ENCODE results near the gene NEK1. TPM values are rescaled to one million over a fixed set of nuclear protein-coding genes. Genes with fewer than 3 reads are reported as not detected.

NEK1 gene
- total and polyA plus RNA-seq, 2 of the 8 experiments (the other 6 are each of a cell fraction or from before 2014, with no cell fraction given) = 3.9 to 11.7 TPM

- Histone ChIP-seq H3K27ac (ENCODE audit: low read depth, low read length) (no peak overlapping the region), H3K4ac (replicated peaks; ENCODE audit: insufficient read length, low read depth, low read length) (no peak overlapping the region), H2BK5ac (ENCODE audit: low read depth, low read length) (no peak overlapping the region), H2BK15ac (ENCODE audit: low read length) (no peak overlapping the region), H3K23me2 (ENCODE audit: low read depth, low read length) (no peaks in the 10 kb centered on the region), H3K14ac (ENCODE audit: insufficient read length) (no peak overlapping the region), H2BK120ac (replicated peaks; ENCODE audit: low read depth, low read length) (no peak overlapping the region), H4K8ac (ENCODE audit: extremely low read depth, insufficient read depth, low read length) (no peak overlapping the region), H3K18ac (ENCODE audit: extremely low read depth, low read length) (no peak overlapping the region), H3K4me3 (ENCODE audit: extremely low read depth in 1 of 4, insufficient read depth in 2 of 4, low read depth in 3 of 4, low read length in 4 of 4) (no peak overlapping the region), H3K9ac (replicated peaks in 1 of 4; ENCODE audit: extremely low read depth in 1 of 4, low read depth in 3 of 4, low read length in 3 of 4) (no peak overlapping the region), H3K36me3 (ENCODE audit: control insufficient read depth in 2 of 4, insufficient read depth in 4 of 4, low read length in 3 of 4) (no peaks in the 10 kb centered on the region), H2BK12ac (ENCODE audit: low read depth, low read length) (no peak overlapping the region), H4K20me1 (replicated peaks in 1 of 2; ENCODE audit: control insufficient read depth in 1 of 2, insufficient read depth in 2 of 2, low read length in 2 of 2) (peaks cover 2% of the 10 kb centered on the region in 2 experiments), H3K56ac (replicated peaks; ENCODE audit: insufficient read length, low read depth, low read length) (no peak overlapping the region), H3K27me3 (replicated peaks in 1 of 4; ENCODE audit: control insufficient read depth in 3 of 4, extremely low read depth in 1 of 4, insufficient read depth in 3 of 4, low read length in 3 of 4) (no peaks in the 10 kb centered on the region), H4K91ac (replicated peaks; ENCODE audit: insufficient read length, low read length) (no peak overlapping the region), H3K4me1 (replicated peaks in 1 of 4; ENCODE audit: control insufficient read depth in 3 of 4, insufficient read depth in 4 of 4, low read length in 3 of 4) (peaks cover 0 to 2% (median 2%) of the 10 kb centered on the region in 4 experiments; a peak in 3 of 7 replicates), H3K23ac (ENCODE audit: insufficient read length) (no peak overlapping the region), H3K79me1 (ENCODE audit: low read depth, low read length) (no peaks in the 10 kb centered on the region), H2AK5ac (ENCODE audit: low read depth, low read length) (no peak overlapping the region), H3K79me2 (ENCODE audit: control insufficient read depth in 1 of 2, insufficient read depth in 2 of 2, low read length in 2 of 2) (peaks cover 0 to 46% of the 10 kb centered on the region in 2 experiments; a peak in 2 of 4 replicates), H3K4me2 (ENCODE audit: insufficient read depth in 1 of 2, low read depth in 2 of 2, low read length in 2 of 2) (no peak overlapping the region), H2AFZ (ENCODE audit: low read length) (no peak overlapping the region), H2BK20ac (ENCODE audit: low read length) (no peak overlapping the region), H3K9me3 (ENCODE audit: insufficient read depth in 2 of 2, low read depth in 1 of 2, low read length in 1 of 2) (no peaks in the 10 kb centered on the region), H4K5ac (ENCODE audit: insufficient read length, low read depth, low read length) (no peak overlapping the region)
- TF ChIP-seq RFX5 (IDR thresholded peaks at IDR 0.05; ENCODE audit: borderline replicate concordance, low read depth, low read length) (no peak), GTF2F1 (IDR thresholded peaks at IDR 0.05; ENCODE audit: borderline replicate concordance, low read depth, low read length) (no peak), FOSL1 (IDR thresholded peaks at IDR 0.05; ENCODE audit: insufficient read depth, low read depth, low read length) (no peak), RNF2 (IDR thresholded peaks at IDR 0.05; ENCODE audit: borderline replicate concordance, low read depth, low read length, missing control alignments, poor library complexity, severe bottlenecking) (no peak), BACH1 (IDR thresholded peaks at IDR 0.05; ENCODE audit: low read length) (no peak), EGR1 (IDR thresholded peaks at IDR 0.05; ENCODE audit: borderline replicate concordance, low read depth, low read length) (no peak), GABPA (IDR thresholded peaks at IDR 0.05; ENCODE audit: borderline replicate concordance, insufficient read depth, low read length) (no peak), POU5F1 (IDR thresholded peaks at IDR 0.05; ENCODE audit: low read depth, low read length) (no peak), ZNF274 (IDR thresholded peaks at IDR 0.05; ENCODE audit: borderline replicate concordance, extremely low read depth, low read length) (no peak), TAF1 (IDR thresholded peaks at IDR 0.05; ENCODE audit: low read depth, low read length) (no peak)
- DNase-seq (ENCODE audit: low read depth in 1 of 2, low spot score in 2 of 2) (no peak), FAIRE-seq (no peak)
- 84% methylated on average over 2 of the region's 2 CpGs; no CpG with 5 or more reads in 1 of the 2 experiments for WGBS, 2 experiments (ENCODE audit: extremely low coverage in 1 of 2, insufficient coverage in 1 of 2, insufficient read length in 1 of 2, insufficient replicate concordance in 2 of 2, low coverage in 1 of 2, low lambda C conversion rate in 2 of 2, missing lambda C conversion rate in 1 of 2)
- POLR2A ChIA-PET (ENCODE audit: partially characterized antibody) = interaction anchor here (2.4 kb wide), 1 partner anchor 9 kb away, joined by 12 read pairs; no protein-coding TSS in a partner anchor
- CTCF ChIA-PET (ENCODE audit: partially characterized antibody) = no interaction called here
Observed at GRCh38 chr4:169658196-169658595, 45.8 kb upstream of the NEK1 start.
